ENCODE data around the gene ACSL5. TPM values are rescaled to one million over a fixed set of nuclear protein-coding genes. Genes with fewer than 3 reads are reported as not detected.

ACSL5 gene
- total and polyA plus RNA-seq, 2 of the 8 experiments (the other 6 are each of a cell fraction or from before 2014, with no cell fraction given) = not detected

- peak overlapping the region; percentile 71 for H2AFZ ChIP-seq (ENCODE audit: low read length)
- H3K14ac ChIP-seq (ENCODE audit: insufficient read length) = no peak overlapping the region
- no peaks in the 10 kb centered on the region for H3K36me3 ChIP-seq (ENCODE audit: control insufficient read depth in 2 of 4, insufficient read depth in 4 of 4, low read length in 3 of 4)
- H3K4me3 ChIP-seq (ENCODE audit: extremely low read depth in 1 of 4, insufficient read depth in 2 of 4, low read depth in 3 of 4, low read length in 4 of 4) = no peak overlapping the region
- H4K91ac ChIP-seq (replicated peaks; ENCODE audit: insufficient read length, low read length) = no peak overlapping the region
- FAIRE-seq = no peak
- DNase-seq (ENCODE audit: low read depth in 1 of 2, low spot score in 2 of 2) = no peak
- H3K27ac ChIP-seq (ENCODE audit: low read depth, low read length) = no peak overlapping the region
- H2BK120ac ChIP-seq (replicated peaks; ENCODE audit: low read depth, low read length) = no peak overlapping the region
- POLR2A ChIA-PET (ENCODE audit: partially characterized antibody) = no interaction called here
- no peak overlapping the region for H3K56ac ChIP-seq (replicated peaks; ENCODE audit: insufficient read length, low read depth, low read length)
- no peak overlapping the region for H4K5ac ChIP-seq (ENCODE audit: insufficient read length, low read depth, low read length)
- H4K8ac ChIP-seq (ENCODE audit: extremely low read depth, insufficient read depth, low read length) = no peak overlapping the region
- H3K79me1 ChIP-seq (ENCODE audit: low read depth, low read length) = no peaks in the 10 kb centered on the region
- H2BK12ac ChIP-seq (ENCODE audit: low read depth, low read length) = no peak overlapping the region
- no peaks in the 10 kb centered on the region for H4K20me1 ChIP-seq (replicated peaks in 1 of 2; ENCODE audit: control insufficient read depth in 1 of 2, insufficient read depth in 2 of 2, low read length in 2 of 2)
- H3K4me2 ChIP-seq (ENCODE audit: insufficient read depth in 1 of 2, low read depth in 2 of 2, low read length in 2 of 2) = no peak overlapping the region
- no peaks in the 10 kb centered on the region for H3K9me3 ChIP-seq (ENCODE audit: insufficient read depth in 2 of 2, low read depth in 1 of 2, low read length in 1 of 2)
- H2BK15ac ChIP-seq (ENCODE audit: low read length) = no peak overlapping the region
- H3K23ac ChIP-seq (ENCODE audit: insufficient read length) = no peak overlapping the region
- H3K79me2 ChIP-seq (ENCODE audit: control insufficient read depth in 1 of 2, insufficient read depth in 2 of 2, low read length in 2 of 2) = no peaks in the 10 kb centered on the region
- H2BK5ac ChIP-seq (ENCODE audit: low read depth, low read length) = no peak overlapping the region
- H3K23me2 ChIP-seq (ENCODE audit: low read depth, low read length) = no peaks in the 10 kb centered on the region
- no peaks in the 10 kb centered on the region for H3K4me1 ChIP-seq (replicated peaks in 1 of 4; ENCODE audit: control insufficient read depth in 3 of 4, insufficient read depth in 4 of 4, low read length in 3 of 4)
- no peak overlapping the region for H3K18ac ChIP-seq (ENCODE audit: extremely low read depth, low read length)
- no peak overlapping the region for H2AK5ac ChIP-seq (ENCODE audit: low read depth, low read length)
- no peak overlapping the region for H3K9ac ChIP-seq (replicated peaks in 1 of 4; ENCODE audit: extremely low read depth in 1 of 4, low read depth in 3 of 4, low read length in 3 of 4)
- no peak overlapping the region for H2BK20ac ChIP-seq (ENCODE audit: low read length)
- H3K4ac ChIP-seq (replicated peaks; ENCODE audit: insufficient read length, low read depth, low read length) = no peak overlapping the region
- CTCF ChIA-PET (ENCODE audit: partially characterized antibody) = interaction anchor here (1.3 to 1.6 kb wide), 2 partner anchors 14 to 21 kb away, joined by 3 read pairs; no protein-coding TSS in a partner anchor
- WGBS, 2 experiments (ENCODE audit: extremely low coverage in 1 of 2, insufficient coverage in 1 of 2, insufficient read length in 1 of 2, insufficient replicate concordance in 2 of 2, low coverage in 1 of 2, low lambda C conversion rate in 2 of 2, missing lambda C conversion rate in 1 of 2) = 100% methylated on average over 4 of the region's 4 CpGs; no CpG with 5 or more reads in 1 of the 2 experiments
- H3K27me3 ChIP-seq (replicated peaks in 1 of 4; ENCODE audit: control insufficient read depth in 3 of 4, extremely low read depth in 1 of 4, insufficient read depth in 3 of 4, low read length in 3 of 4) = no peaks in the 10 kb centered on the region
- TF ChIP-seq GABPA (IDR thresholded peaks at IDR 0.05; ENCODE audit: borderline replicate concordance, insufficient read depth, low read length) (no peak), GTF2F1 (IDR thresholded peaks at IDR 0.05; ENCODE audit: borderline replicate concordance, low read depth, low read length) (no peak), TEAD4 (IDR thresholded peaks at IDR 0.05; ENCODE audit: low read depth, low read length) (no peak), JUND (IDR thresholded peaks at IDR 0.05; ENCODE audit: low read length) (no peak), RBBP5 (IDR thresholded peaks at IDR 0.05; ENCODE audit: borderline replicate concordance, low read depth, low read length) (no peak), SIN3A (conservative IDR thresholded peaks at IDR 0.05 in 1 of 2, IDR thresholded peaks at IDR 0.05 in 1 of 2; ENCODE audit: low read depth in 1 of 2, low read length in 2 of 2) (no peak), TAF7 (optimal IDR thresholded peaks at IDR 0.05; ENCODE audit: borderline replicate concordance, low read depth, low read length) (no peak), POLR2AphosphoS5 (IDR thresholded peaks at IDR 0.05; ENCODE audit: low read depth, low read length) (no peak), SUZ12 (IDR thresholded peaks at IDR 0.05; ENCODE audit: low read length) (no peak), EGR1 (IDR thresholded peaks at IDR 0.05; ENCODE audit: borderline replicate concordance, low read depth, low read length) (no peak), USF2 (IDR thresholded peaks at IDR 0.05; ENCODE audit: low read length) (no peak), JUN (IDR thresholded peaks at IDR 0.05; ENCODE audit: low read depth, low read length) (no peak), POLR2A (IDR thresholded peaks at IDR 0.05; ENCODE audit: control extremely low read depth in 1 of 2, low read depth in 2 of 2, low read length in 2 of 2) (no peak), BACH1 (IDR thresholded peaks at IDR 0.05; ENCODE audit: low read length) (no peak)
These were observed 38.0 kb upstream of the ACSL5 start for GRCh38 chr10:112335868-112336265.
